ENCODE data around the gene EBF3. TPM values are rescaled to one million over a fixed set of nuclear protein-coding genes. Genes with fewer than 3 reads are reported as not detected.

The EBF3 gene
- total RNA-seq, 2 donors from 2014 or later = 0.44 to 2.0 TPM

GRCh38 chr10:129865960-129866359, 98.1 kb downstream of the EBF3 start:
- Mint-ChIP-seq H3K27ac (no peak overlapping the region), H3K36me3 (ENCODE audit: low read depth) (no peaks in the 10 kb centered on the region), H3K27me3 (ENCODE audit: insufficient read depth) (no peaks in the 10 kb centered on the region), H3K4me1 (peaks cover 19% of the 10 kb centered on the region), H3K4me3 (no peak overlapping the region), H3K9me3 (no peaks in the 10 kb centered on the region)
- H3K27ac ChIP-seq (ENCODE audit: low read depth, low read length) = no peak overlapping the region
- no peak overlapping the region for H3K4me3 ChIP-seq (ENCODE audit: low read length)
- H3K9me3 ChIP-seq (ENCODE audit: control insufficient read depth, low read length) = no peaks in the 10 kb centered on the region
- TF ChIP-seq CTCF (conservative IDR thresholded peaks at IDR 0.05) = no peak
- no peak for DNase-seq
- H3K36me3 ChIP-seq (ENCODE audit: control insufficient read depth, insufficient read depth, low read length) = no peaks in the 10 kb centered on the region
- no peaks in the 10 kb centered on the region for H3K27me3 ChIP-seq (ENCODE audit: control insufficient read depth, insufficient read depth, low read length, poor library complexity, severe bottlenecking)
- no peak overlapping the region for H3K9ac ChIP-seq (ENCODE audit: extremely low read depth, low read length, poor library complexity, severe bottlenecking)
- peaks cover 9% of the 10 kb centered on the region for H3K4me1 ChIP-seq (ENCODE audit: control insufficient read depth, insufficient read depth, low read length)
- WGBS, 2 experiments (ENCODE audit: insufficient coverage in 1 of 2, insufficient read length in 1 of 2) = 86% methylated on average over 2 of the region's 2 CpGs; no CpG with 5 or more reads in 1 of the 2 experiments

GRCh38 chr10:129865413-129865812, 98.7 kb downstream of the EBF3 start:
- no peaks in the 10 kb centered on the region for H3K9me3 Mint-ChIP-seq

GRCh38 chr10:129864601-129865126, 99.4 kb downstream of the EBF3 start:
- H3K27me3 Mint-ChIP-seq (ENCODE audit: insufficient read depth) = no peaks in the 10 kb centered on the region
- Histone ChIP-seq H3K27ac (ENCODE audit: low read depth, low read length) (no peak overlapping the region), H3K4me1 (ENCODE audit: control insufficient read depth, insufficient read depth, low read length) (peaks cover 9% of the 10 kb centered on the region), H3K36me3 (ENCODE audit: control insufficient read depth, insufficient read depth, low read length) (no peaks in the 10 kb centered on the region), H3K4me3 (ENCODE audit: low read length) (no peak overlapping the region), H3K9ac (ENCODE audit: extremely low read depth, low read length, poor library complexity, severe bottlenecking) (no peak overlapping the region), H3K27me3 (ENCODE audit: control insufficient read depth, insufficient read depth, low read length, poor library complexity, severe bottlenecking) (no peaks in the 10 kb centered on the region), H3K9me3 (ENCODE audit: control insufficient read depth, low read length) (no peaks in the 10 kb centered on the region)
- H3K4me3 Mint-ChIP-seq = no peak overlapping the region
- no peaks in the 10 kb centered on the region for H3K9me3 Mint-ChIP-seq
- WGBS, 2 experiments (ENCODE audit: insufficient coverage in 1 of 2, insufficient read length in 1 of 2) = 94% methylated on average over 6 to 9 of the region's 9 CpGs
- TF ChIP-seq CTCF (conservative IDR thresholded peaks at IDR 0.05) = no peak
- H3K4me1 Mint-ChIP-seq = peaks cover 11% of the 10 kb centered on the region
- DNase-seq = no peak
- no peaks in the 10 kb centered on the region for H3K36me3 Mint-ChIP-seq (ENCODE audit: low read depth)
- no peak overlapping the region for H3K27ac Mint-ChIP-seq

More at GRCh38 chr10:129865413-129865812, 98.7 kb downstream of the EBF3 start:
- peaks cover 16% of the 10 kb centered on the region for H3K4me1 Mint-ChIP-seq
- H3K36me3 ChIP-seq (ENCODE audit: control insufficient read depth, insufficient read depth, low read length) = no peaks in the 10 kb centered on the region
- no peaks in the 10 kb centered on the region for H3K36me3 Mint-ChIP-seq (ENCODE audit: low read depth)
- no peaks in the 10 kb centered on the region for H3K27me3 Mint-ChIP-seq (ENCODE audit: insufficient read depth)
- peaks cover 9% of the 10 kb centered on the region for H3K4me1 ChIP-seq (ENCODE audit: control insufficient read depth, insufficient read depth, low read length)
- H3K4me3 ChIP-seq (ENCODE audit: low read length) = no peak overlapping the region
- no peak overlapping the region for H3K9ac ChIP-seq (ENCODE audit: extremely low read depth, low read length, poor library complexity, severe bottlenecking)
- no peaks in the 10 kb centered on the region for H3K9me3 ChIP-seq (ENCODE audit: control insufficient read depth, low read length)
- no peak overlapping the region for H3K27ac ChIP-seq (ENCODE audit: low read depth, low read length)
- no peak for TF ChIP-seq CTCF (conservative IDR thresholded peaks at IDR 0.05)
- H3K4me3 Mint-ChIP-seq = no peak overlapping the region
- DNase-seq = no peak
- H3K27ac Mint-ChIP-seq = no peak overlapping the region
- H3K27me3 ChIP-seq (ENCODE audit: control insufficient read depth, insufficient read depth, low read length, poor library complexity, severe bottlenecking) = no peaks in the 10 kb centered on the region
- 90 to 92% methylated on average over 5 to 7 of the region's 7 CpGs for WGBS, 2 experiments (ENCODE audit: insufficient coverage in 1 of 2, insufficient read length in 1 of 2)
